DMS53 treated with DMSO at 0.1 percent for 48 hours (cell line): Measurements from ENCODE around the gene ZCWPW1.
"Not testable (repeated sequence)": the region's sequence is repeated elsewhere in the genome, so short reads cannot be mapped to it uniquely, and the experiment has no call there.

Experiments
- DNase-seq: peaks from one replicate; lab custom pipeline; 2025; ENCODE audit not compliant: unreplicated experiment; lab: John Stamatoyannopoulos, UW

Gene ZCWPW1

DNA sequence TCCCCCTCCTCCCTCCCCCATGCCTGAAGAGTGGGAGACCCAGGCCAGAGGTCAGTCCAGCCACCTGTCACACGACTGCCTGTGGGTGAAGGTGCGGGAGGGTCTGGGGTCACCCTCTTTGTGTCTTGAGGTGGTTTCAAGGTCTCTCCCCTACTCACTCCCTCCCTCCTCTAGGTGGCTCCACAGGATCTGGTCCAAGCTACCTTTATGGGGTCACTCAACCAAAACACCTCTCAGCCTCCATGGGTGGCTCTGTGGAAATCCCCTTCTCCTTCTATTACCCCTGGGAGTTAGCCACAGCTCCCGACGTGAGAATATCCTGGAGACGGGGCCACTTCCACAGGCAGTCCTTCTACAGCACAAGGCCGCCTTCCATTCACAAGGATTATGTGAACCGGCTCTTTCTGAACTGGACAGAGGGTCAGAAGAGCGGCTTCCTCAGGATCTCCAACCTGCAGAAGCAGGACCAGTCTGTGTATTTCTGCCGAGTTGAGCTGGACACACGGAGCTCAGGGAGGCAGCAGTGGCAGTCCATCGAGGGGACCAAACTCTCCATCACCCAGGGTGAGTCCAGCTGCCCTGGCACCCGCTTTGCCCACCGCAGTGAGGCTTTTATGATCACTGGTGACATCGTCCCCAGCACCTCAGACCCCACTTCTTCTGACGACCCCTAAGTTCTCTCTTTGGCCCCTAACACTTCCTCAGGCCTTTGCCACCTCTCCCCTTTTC lies 54.5 kb downstream of the ZCWPW1 start:
- DNase-seq: not testable (repeated sequence)

DNA sequence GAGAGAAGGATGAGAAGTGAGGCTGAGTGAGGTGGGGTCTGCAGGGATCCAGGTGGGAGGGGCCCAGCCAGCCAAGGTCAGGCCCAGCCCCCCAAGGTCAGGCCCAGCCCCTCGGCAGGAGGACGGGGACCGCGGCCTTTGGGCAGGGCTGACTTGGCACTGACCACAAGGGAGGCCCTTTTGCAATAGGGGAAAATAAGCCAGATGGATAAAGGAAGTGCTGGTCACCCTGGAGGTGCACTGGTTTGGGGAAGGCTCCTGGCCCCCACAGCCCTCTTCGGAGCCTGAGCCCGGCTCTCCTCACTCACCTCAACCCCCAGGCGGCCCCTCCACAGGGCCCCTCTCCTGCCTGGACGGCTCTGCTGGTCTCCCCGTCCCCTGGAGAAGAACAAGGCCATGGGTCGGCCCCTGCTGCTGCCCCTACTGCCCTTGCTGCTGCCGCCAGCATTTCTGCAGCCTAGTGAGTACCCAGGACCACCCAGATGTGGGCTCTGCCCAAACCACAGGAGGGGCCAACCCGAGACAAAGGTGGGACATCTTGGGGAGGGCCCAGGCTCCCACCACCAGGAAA lies 55.2 kb downstream of the ZCWPW1 start, which contains the start of gene PILRA:
Gene PILRA, plus strand, starts transcription at position 227 of the 571 bp plus-strand sequence. Its CDS starts 170 bp downstream, at position 397.
- DNase-seq: no peak

DNA sequence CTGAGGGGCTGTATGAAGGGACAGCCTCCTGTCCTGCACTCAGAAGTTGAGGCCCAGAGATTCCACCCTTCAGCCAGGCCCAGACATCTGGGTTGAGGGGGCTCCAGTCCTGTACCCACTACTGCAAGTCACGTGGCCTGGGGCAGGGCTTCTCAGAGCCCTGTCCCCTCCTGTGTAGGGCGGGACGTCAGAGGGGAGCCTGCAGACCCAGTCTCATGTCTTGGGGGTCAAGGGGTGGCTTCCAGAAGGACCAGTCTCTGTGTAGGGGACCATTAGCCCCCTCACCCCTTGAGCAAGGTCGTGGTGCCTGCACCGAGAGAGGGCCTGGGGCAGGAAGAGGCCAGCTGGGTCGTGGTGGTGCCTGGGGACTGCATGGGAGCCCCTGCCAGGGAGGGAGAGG lies 55.8 kb downstream of the ZCWPW1 start:
- DNase-seq: no peak

DNA sequence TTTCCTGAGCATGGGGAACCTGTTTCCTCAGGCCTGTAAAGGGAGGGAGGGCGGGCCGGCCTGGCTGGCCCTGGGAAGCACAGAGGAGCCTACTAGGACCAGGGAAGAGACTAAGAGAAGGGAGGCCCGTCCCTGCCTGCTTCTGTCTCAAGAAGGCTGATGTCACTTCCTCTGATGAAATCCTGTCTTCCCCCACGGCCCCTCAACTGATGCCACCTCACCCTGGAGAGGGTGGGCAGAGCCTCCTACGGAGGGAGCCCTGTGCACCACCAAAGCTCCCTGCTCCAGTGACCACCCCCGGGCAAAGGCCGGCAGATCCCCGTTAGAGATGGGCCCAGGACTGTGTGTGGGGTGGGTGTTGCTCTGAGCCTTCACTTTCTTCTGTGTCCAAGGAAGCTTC lies 56.2 kb downstream of the ZCWPW1 start:
- DNase-seq: no peak

DNA sequence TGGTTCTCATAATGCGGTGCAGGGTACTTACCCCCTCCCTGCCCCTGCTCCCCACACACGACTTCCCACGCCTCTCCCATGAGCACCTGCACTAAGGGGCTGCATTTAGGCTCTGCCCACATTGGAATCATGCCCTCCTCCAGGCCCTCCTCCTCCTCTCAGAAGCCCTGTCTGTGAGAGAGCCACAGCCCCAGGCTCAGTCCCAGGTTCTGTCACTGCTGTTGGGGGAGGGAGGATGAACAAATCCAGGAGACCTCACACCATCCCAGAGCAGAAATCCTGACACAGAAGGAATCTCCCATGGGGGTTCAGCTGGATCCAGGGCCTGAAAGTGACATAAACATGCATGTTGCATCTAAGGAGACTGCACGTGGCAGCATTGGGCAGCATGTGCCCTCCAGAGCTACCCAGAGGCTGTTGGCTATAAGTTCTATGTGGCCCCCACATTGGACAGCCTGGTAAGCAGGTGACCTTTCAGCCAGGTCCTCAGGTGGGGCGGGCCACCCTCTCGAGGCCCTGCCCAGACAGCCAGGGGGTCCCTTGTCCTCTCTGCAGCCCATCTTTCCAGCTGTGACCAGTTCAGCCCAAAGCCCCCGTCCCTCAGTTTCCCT lies 56.8 kb downstream of the ZCWPW1 start:
- DNase-seq: no peak

DNA sequence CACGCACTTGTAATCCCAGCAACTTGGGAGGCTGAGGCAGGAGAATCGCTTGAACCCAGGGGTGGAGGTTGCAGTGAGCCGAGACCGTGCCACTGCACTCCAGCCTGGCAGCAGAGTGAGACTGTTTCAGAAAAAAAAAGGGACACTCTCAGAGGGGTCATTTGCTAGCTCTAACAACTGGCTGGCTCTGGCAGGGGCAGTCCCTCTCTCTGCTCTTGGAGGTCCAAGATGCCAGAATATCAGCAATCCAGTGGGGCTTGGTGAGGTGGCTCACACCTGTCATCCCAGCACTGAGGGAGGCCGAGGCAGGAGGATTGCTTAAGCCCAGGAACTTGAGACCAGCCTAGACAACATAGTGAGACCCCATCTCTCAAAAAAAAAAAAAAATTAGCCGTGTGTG lies 57.8 kb downstream of the ZCWPW1 start:
- DNase-seq: no peak

DNA sequence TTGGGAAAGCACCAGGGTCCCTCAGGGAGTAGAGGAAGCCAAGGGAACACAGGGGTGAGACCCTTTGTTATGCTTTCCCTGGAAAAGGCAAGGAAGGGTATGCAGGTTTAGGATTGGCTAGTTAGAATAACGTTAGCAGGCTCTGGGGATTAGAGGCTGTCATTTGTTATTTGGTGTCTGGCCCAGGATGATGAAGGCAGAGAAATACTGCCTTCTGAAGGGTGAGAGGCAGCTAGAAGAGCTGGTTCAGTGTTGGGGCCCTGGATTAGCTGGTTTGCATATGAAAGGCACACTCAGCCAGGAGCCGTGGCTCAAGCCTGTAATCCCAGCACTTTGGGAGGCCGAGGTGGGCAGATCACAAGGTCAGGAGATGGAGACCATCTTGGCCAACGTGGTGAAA lies 58.2 kb downstream of the ZCWPW1 start:
- DNase-seq: no peak

DNA sequence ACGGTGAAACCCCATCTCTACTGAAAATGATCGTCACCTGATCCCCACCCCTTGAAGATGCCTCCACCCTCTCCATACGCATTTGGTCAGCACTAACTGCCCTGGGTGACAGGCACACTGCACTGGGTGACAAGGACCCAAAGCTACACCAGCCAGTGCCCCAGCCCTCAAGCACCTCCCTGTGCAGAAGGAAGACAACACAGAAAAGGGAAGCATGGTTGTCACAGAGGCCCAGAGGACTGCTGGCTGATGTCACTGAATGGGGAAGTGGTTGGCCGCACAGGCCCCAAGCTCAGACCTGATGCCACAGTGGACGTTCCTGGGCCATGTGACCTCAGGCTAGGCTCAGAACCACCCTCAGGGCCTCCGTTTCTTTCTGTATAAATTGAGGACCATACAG lies 59.4 kb downstream of the ZCWPW1 start:
- no peak for DNase-seq

DNA sequence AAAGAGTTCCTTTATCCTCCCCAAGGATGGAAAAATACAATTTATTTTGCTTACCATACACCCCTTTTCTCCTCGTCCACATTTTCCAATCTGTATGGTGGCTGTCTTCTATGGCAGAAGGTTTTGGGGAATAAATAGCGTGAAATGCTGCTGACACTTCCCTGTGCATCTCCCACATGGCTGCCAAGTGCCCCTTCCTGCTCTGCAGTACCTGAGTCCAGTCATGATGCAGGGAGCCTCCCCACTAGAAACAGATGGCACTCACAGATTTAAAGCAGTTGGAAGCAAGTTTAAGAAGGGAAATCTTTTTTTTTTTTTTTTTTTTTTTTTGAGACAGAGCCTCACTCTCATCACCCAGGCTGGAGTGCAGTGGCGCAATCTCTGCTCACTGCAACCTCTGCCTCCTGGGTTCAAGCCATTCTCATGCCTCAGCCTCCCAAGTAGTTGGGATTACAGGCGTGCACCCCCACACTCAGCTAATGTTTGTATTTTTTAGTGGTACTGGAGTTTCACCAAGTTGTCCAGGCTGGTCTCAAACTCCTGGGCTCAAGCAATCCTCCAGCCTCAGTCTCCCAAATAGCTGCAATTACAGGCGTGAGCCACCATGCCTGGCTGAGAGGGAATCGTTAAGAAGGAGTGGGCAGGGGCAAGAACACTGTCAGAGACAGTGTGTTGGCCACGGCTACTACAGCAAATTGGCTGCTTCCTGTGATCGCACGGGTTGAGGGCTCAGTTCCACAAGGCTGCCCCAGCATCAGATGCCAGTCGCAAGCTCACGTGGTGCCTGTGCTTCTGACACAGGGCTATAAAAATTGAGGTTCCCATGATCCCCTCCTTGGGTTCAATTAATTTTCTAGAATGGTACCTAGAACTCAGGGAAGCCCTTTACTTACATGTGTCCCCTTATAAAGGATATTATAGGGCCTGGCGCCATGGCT lies 60.6 kb downstream of the ZCWPW1 start:
- DNase-seq: no peak

DNA sequence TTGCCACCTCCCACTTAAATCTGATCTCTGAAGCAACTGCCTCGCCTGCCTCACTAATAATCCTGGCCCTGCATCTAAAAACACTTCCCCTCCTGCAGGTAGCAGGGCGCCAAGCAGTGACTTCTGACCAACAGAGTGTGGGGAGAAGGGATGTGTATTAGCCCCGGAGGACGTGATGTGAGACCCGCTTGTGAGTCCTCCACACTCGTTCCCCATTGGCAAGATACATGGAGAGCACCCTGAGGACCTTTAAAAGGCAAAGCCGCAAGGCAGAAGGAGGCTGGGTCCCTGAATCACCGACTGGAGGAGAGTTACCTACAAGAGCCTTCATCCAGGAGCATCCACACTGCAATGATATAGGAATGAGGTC lies 61.3 kb downstream of the ZCWPW1 start:
- no peak for DNase-seq

DNA sequence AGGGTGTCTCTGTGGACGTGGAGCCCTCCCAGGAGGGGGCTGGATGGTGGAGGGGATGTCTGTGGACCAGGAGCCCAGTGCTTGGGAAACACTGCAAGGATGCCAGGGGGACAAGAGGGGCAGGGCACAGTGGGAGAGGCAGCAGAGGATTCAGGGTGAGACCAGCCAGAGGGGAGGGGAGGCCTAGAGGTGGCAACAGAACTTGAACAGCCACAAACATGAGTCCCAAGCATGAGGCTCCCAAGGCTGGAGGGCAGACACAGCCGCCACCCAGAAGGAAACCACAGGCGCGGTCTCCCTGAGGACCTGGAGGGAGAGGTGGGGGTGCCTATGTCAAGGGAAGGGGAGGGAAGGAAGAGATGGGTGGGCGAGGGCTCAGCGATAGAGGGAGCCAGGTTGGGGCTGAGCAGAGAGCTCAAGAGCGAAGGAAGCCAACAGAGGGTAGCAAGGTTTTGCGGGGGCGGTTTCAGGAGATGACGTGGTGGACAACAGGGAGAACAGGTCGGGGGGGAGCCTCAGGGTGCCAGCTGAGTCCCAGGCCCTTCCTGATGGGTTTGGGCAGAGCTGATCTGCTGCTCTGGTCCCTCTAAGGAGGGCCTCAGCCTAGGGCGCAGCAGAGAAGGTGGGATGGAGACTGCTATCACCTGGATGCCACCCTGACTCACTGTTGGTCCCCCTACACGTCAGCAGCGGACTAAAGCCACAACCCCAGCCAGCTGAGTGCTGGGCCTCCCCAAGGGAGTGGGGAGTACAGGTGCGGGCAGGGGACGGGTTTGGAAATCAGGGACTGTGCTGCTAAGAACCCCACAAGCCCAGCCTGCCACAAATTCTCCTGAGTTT lies 61.9 kb downstream of the ZCWPW1 start:
- DNase-seq: no peak

DNA sequence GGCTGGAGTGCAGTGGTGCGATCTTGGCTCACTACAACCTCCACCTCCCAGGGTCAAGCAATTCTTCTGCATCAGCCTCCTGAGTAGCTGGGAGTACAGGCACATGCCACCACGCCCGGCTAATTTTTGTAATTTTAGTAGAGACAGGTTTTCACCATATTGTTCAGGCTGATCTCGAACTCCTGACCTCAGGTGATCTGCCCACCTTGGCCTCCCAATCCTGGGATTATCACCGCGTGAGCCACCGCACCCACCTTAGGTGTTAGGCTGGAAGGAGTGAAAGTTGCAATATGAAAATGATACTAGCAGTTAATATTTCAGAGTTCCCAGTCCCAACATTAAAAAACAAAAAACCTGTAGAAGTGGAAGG lies 62.5 kb downstream of the ZCWPW1 start:
- DNase-seq: not testable (repeated sequence)

DNA sequence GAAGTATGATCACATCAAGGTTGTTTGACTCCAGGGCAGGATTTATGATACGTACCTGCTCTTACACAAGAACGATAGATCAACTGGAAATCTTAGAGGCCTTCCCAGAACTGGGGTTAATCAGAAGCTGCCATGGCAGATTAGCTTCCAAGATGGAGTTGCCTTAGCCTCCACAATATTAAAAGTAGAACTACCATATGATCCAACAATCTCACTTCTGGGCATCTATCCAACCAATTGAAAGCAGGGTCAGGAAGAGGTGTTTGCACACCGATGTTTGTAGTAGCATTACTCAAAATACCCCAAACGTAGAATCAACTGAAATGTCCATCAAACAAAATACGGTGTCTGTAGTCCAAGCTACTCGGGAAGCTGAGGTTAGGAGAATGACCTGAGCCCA lies 64.0 kb downstream of the ZCWPW1 start:
- DNase-seq: no peak

DNA sequence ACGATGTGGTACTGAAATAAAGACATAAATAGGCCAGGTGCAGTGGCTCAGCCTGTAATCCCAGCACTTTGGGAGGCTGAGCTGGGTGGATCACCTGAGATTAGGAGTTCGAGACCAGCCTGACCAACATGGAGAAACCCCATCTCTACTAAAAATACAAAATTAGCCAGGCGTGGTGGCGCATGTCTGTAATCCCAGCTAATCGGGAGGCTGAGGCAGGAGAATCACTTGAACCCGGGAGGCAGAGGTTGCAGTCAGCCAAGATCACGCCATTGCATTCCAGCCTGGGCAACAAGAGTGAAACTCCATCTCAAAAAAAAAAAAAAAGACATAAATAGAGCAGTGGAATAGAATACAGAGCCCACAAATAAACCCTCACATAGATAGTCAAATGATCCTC lies 64.7 kb downstream of the ZCWPW1 start:
- not testable (repeated sequence) for DNase-seq

DNA sequence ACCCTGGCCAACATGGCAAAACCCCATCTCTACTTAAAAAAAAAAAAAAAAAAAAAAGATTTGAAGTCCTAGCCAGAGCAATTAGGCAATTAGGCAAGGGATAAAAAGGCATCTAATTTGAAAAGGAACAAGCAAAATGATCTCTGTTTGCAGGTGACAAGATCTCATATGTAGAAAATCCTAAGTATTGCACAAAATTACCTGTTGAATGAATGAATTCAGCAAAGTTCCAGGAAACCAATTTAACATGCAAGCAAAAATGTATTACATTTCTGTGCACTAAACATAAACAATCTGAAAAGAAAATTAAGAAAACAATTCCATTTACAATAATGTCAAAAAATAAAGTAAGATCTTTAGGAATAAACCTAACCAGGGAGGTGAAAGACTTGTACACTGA lies 65.4 kb downstream of the ZCWPW1 start:
- DNase-seq: no peak

DNA sequence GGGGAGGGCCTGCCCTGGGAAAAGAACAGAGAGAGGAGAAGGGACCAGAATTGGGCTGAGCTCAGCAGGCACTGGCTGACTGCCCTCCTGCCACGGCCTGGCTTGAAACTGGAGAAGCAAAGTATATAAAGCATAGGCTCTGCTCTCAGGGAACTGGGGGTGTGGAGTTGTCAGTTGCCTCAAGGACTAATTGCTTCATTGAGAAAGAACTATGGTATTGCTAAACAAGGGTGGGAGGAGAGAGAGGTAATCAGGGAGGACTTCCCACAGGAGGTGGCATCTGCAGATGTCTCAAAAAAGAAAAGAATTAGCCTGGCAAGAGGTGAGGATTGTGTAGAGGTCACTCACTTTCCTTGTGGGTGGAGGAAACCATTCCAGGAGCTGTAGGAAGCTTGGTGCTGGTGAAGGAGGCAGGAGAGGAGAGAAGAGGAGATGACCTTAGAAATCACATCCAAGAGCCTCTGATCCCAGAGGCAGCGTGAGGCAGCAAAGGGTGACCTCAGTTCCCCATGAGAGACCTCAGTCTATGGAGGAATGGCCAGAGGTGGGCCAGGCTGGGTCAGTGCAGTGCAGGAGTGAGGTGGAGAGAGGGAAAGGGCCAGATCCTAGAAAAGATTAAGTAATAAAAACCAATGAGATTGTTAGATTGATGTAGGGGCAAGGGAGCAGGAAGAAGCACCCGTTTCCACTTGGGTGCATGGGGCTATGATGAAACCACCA lies 68.2 kb downstream of the ZCWPW1 start:
- no peak for DNase-seq

DNA sequence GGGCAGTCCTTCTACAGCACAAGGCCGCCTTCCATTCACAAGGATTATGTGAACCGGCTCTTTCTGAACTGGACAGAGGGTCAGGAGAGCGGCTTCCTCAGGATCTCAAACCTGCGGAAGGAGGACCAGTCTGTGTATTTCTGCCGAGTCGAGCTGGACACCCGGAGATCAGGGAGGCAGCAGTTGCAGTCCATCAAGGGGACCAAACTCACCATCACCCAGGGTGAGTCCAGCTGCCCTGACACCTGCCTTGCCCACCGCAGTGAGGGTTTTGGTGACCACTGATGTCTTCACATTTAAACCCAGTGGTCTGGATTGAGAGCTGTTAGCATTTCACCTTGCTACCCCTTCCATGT lies 69.7 kb downstream of the ZCWPW1 start:
- DNase-seq: no peak

DNA sequence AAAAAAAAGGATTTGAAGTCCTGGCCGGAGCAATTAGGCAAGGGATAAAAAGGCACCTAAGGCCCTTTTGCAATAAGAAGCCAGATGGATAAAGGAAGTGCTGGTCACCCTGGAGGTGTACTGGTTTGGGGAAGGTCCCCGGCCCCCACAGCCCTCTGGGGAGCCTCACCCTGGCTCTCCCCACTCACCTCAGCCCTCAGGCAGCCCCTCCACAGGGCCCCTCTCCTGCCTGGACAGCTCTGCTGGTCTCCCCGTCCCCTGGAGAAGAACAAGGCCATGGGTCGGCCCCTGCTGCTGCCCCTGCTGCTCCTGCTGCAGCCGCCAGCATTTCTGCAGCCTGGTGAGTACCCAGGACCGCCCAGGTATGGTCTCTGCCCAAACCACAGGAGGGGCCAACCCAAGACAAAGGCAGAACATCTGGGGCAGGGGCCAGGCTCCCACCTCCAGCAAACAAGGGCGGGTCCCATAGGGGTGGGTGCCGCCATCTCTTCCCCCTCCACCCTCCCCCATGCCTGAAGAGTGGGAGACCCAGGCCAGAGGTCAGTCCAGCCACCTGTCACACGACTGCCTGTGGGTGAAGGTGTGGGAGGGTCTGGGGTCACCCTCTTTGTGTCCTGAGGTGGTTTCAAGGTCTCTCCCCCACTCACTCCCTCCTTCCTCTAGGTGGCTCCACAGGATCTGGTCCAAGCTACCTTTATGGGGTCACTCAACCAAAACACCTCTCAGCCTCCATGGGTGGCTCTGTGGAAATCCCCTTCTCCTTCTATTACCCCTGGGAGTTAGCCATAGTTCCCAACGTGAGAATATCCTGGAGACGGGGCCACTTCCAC lies 70.3 kb downstream of the ZCWPW1 start, which contains the start of gene PILRB:
Gene PILRB, plus strand, starts transcription at position 91 of the 830 bp plus-strand sequence. Its CDS starts 186 bp downstream, at position 277.
- no peak for DNase-seq

DNA sequence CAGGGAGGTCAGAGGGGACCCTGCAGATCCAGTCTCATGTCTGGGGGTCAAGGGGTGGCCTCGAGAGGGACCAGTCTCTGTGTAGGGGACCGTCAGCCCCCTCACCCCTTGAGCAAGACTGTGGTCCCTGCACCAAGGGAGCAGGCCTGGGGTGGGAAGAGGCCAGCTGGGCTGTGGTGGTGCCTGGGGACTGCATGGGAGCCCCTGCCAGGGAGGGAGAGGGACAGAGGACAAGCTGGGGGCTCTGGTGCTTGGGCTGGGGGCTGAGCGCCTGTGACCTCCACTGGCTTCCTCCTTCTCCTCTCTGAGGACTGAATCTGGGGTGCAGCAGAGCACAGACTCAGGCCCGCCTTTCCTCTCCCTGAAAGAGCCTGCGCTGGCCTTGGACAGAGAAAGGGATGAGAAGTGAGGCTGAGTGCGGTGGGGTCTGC lies 71.4 kb downstream of the ZCWPW1 start:
- no peak for DNase-seq
